Left ventricle myocardium inferior (tissue), 1 donor: ENCODE data around the gene DCDC1. TPM values are rescaled to one million over a fixed set of nuclear protein-coding genes. Genes with fewer than 3 reads are reported as not detected.

Source experiments
- DNase-seq: peaks from one replicate; pipeline ENCODE4 v3.0.0-alpha.2; 2020
- H3K27ac ChIP-seq: fragments of 200-600 bp; replicated peaks from 2 replicates; pipeline ENCODE4 v1.8.0; 2021
- H3K27me3 ChIP-seq: fragments of 200-600 bp; 2 replicates; pipeline ENCODE4 v1.8.0; 2021; ENCODE audit warnings: low read depth
- H3K36me3 ChIP-seq: fragments of 200-600 bp; 2 replicates; pipeline ENCODE4 v1.8.0; 2021
- H3K4me1 ChIP-seq: fragments of 200-600 bp; 2 replicates; pipeline ENCODE4 v1.8.0; 2021
- H3K4me3 ChIP-seq: fragments of 200-600 bp; 2 replicates; pipeline ENCODE4 v1.8.0; 2021; ENCODE audit warnings: mild to moderate bottlenecking, moderate library complexity
- H3K9me3 ChIP-seq: fragments of 200-600 bp; replicated peaks from 2 replicates; pipeline ENCODE4 v1.8.0; 2021
- CTCF ChIP-seq: fragments of 200-600 bp; IDR thresholded peaks from 2 replicates; pipeline ENCODE4 v1.8.0; 2021; ENCODE audit warnings: antibody characterized with exemption, mild to moderate bottlenecking, borderline replicate concordance
- intact Hi-C: fragments of 100-400 bp; cut with micrococcal nuclease; formaldehyde crosslinking; loops from one replicate; pipeline ENCODE4 v1.11.0; 2022
- total RNA-seq: library from RNA; stranded (reverse); fragmentation: NEBNext Ultra II Directional; extraction: Animal tissue kit (Norgen Biotek cat#: 25700); gene quantifications from one replicate; pipeline ENCODE4 v1.2.1, GENCODE V29; 2021
- donor health status: DM: no; HTN: yes; CAD: no; lungs with severe emphysema.

The DCDC1 gene
- total RNA-seq, 1 donor from 2014 or later: not detected

- DNase-seq: no peak
- H3K27ac ChIP-seq: no peak overlapping the region
- no peak for TF ChIP-seq CTCF
- H3K27me3 ChIP-seq: peaks cover 5% of the 10 kb centered on the region
- H3K9me3 ChIP-seq: no peaks in the 10 kb centered on the region
- no peaks in the 10 kb centered on the region for H3K4me1 ChIP-seq
- no peak overlapping the region for H3K4me3 ChIP-seq
- intact Hi-C loops: no loop called here
- H3K36me3 ChIP-seq: no peaks in the 10 kb centered on the region
Observed at GRCh38 chr11:31019786-31020185, 349.8 kb downstream of the DCDC1 start.

GRCh38 chr11:31005202-31005601 lies 364.3 kb downstream of the DCDC1 start:
- Histone ChIP-seq H3K4me1 (no peaks in the 10 kb centered on the region), H3K36me3 (no peaks in the 10 kb centered on the region), H3K4me3 (no peak overlapping the region), H3K27ac (no peak overlapping the region), H3K27me3 (no peaks in the 10 kb centered on the region), H3K9me3 (no peaks in the 10 kb centered on the region)
- TF ChIP-seq CTCF: no peak
- DNase-seq: no peak
- intact Hi-C loops: no loop called here

- intact Hi-C loops: no loop called here
- H3K4me3 ChIP-seq: no peak overlapping the region
Observed at GRCh38 chr11:31001427-31001826, 368.1 kb downstream of the DCDC1 start.

GRCh38 chr11:31000381-31000780 lies 369.2 kb downstream of the DCDC1 start:
- no peaks in the 10 kb centered on the region for H3K36me3 ChIP-seq
- no peak for DNase-seq
- H3K4me1 ChIP-seq: no peaks in the 10 kb centered on the region
- intact Hi-C loops: no loop called here
- no peak for TF ChIP-seq CTCF
- no peak overlapping the region for H3K27ac ChIP-seq
- no peaks in the 10 kb centered on the region for H3K27me3 ChIP-seq
- no peaks in the 10 kb centered on the region for H3K9me3 ChIP-seq
- H3K4me3 ChIP-seq: no peak overlapping the region

More at GRCh38 chr11:31001427-31001826, 368.1 kb downstream of the DCDC1 start:
- no peaks in the 10 kb centered on the region for H3K9me3 ChIP-seq
- TF ChIP-seq CTCF: no peak
- no peaks in the 10 kb centered on the region for H3K4me1 ChIP-seq
- no peak overlapping the region for H3K27ac ChIP-seq
- no peak for DNase-seq
- no peaks in the 10 kb centered on the region for H3K27me3 ChIP-seq
- H3K36me3 ChIP-seq: no peaks in the 10 kb centered on the region

GRCh38 chr11:30992513-30992849 lies 377.1 kb downstream of the DCDC1 start:
- no peaks in the 10 kb centered on the region for H3K36me3 ChIP-seq
- H3K4me1 ChIP-seq: no peaks in the 10 kb centered on the region
- no peak for DNase-seq
- H3K27me3 ChIP-seq: no peaks in the 10 kb centered on the region
- TF ChIP-seq CTCF: no peak
- H3K4me3 ChIP-seq: no peak overlapping the region
- H3K27ac ChIP-seq: no peak overlapping the region
- no peaks in the 10 kb centered on the region for H3K9me3 ChIP-seq
- intact Hi-C loops: no loop called here

GRCh38 chr11:30991802-30992512 lies 377.6 kb downstream of the DCDC1 start:
- TF ChIP-seq CTCF: no peak
- intact Hi-C loops: no loop called here
- Histone ChIP-seq H3K4me1 (no peaks in the 10 kb centered on the region), H3K27me3 (no peaks in the 10 kb centered on the region), H3K4me3 (no peak overlapping the region), H3K9me3 (no peaks in the 10 kb centered on the region), H3K27ac (no peak overlapping the region), H3K36me3 (no peaks in the 10 kb centered on the region)
- DNase-seq: no peak
